ENCODE measurements around the gene FOXB2.

FOXB2 gene

DNA sequence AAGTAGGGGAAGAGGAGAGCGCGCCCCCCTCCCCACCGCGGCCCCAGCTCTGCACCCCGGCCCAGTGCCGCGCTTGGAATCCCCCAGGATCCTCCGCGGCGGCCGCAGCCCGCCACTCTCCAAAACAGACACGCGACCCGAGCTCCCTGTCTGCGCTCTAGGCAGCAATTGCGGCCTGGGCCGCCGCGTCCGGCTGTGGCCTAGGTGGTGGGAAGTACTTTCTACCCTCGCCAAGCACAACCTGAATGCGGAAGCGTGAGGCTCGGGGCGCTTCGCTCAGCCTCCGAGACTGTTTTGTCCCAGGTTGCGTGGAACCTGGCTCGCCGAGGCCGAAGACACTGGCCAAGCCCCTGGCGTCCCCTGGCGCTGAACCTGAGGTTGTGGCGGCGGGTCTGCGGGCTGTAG, 3.3 kb upstream of the FOXB2 start:
- TF ChIP-seq, protein P1, sequence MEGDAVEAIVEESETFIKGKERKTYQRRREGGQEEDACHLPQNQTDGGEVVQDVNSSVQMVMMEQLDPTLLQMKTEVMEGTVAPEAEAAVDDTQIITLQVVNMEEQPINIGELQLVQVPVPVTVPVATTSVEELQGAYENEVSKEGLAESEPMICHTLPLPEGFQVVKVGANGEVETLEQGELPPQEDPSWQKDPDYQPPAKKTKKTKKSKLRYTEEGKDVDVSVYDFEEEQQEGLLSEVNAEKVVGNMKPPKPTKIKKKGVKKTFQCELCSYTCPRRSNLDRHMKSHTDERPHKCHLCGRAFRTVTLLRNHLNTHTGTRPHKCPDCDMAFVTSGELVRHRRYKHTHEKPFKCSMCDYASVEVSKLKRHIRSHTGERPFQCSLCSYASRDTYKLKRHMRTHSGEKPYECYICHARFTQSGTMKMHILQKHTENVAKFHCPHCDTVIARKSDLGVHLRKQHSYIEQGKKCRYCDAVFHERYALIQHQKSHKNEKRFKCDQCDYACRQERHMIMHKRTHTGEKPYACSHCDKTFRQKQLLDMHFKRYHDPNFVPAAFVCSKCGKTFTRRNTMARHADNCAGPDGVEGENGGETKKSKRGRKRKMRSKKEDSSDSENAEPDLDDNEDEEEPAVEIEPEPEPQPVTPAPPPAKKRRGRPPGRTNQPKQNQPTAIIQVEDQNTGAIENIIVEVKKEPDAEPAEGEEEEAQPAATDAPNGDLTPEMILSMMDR (IDR thresholded peaks at IDR 0.05; ENCODE audit: low read depth, low read length, missing control alignments), result no peak
- H3K4me3 ChIP-seq (replicated peaks; ENCODE audit: low read depth, low read length), result no peak overlapping the region
- no peak for DNase-seq (ENCODE audit: extremely low read depth, low read depth)

GRCh38 chr9:77016526-77017504, 2.6 kb upstream of the FOXB2 start:
- no peak for DNase-seq (ENCODE audit: extremely low read depth, low read depth)
- no peak overlapping the region for H3K4me3 ChIP-seq (replicated peaks; ENCODE audit: low read depth, low read length)
- TF ChIP-seq, protein P1 (IDR thresholded peaks at IDR 0.05; ENCODE audit: low read depth, low read length, missing control alignments), result no peak

DNA sequence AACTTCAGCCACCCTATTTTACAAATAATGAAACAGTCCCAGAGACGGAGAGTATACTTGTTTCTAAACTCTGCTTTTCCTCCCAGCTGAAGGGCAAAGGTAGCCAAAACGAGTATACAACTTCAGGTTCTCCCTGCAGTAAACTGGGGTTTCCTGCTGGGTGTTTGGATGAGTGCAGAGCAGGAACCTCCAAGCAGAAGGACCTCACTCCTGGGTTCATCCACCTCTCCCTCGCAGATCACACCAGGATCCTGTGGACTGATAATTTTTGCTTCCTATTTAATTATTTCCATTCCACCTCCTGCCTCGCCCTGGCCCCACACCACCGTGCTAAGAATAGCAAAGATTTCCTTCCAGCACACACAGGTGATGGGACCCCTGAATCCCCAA, 2.0 kb upstream of the FOXB2 start:
- TF ChIP-seq, protein P1 (IDR thresholded peaks at IDR 0.05; ENCODE audit: low read depth, low read length, missing control alignments), result no peak
- no peak overlapping the region for H3K4me3 ChIP-seq (replicated peaks; ENCODE audit: low read depth, low read length)
- no peak for DNase-seq (ENCODE audit: extremely low read depth, low read depth)

DNA sequence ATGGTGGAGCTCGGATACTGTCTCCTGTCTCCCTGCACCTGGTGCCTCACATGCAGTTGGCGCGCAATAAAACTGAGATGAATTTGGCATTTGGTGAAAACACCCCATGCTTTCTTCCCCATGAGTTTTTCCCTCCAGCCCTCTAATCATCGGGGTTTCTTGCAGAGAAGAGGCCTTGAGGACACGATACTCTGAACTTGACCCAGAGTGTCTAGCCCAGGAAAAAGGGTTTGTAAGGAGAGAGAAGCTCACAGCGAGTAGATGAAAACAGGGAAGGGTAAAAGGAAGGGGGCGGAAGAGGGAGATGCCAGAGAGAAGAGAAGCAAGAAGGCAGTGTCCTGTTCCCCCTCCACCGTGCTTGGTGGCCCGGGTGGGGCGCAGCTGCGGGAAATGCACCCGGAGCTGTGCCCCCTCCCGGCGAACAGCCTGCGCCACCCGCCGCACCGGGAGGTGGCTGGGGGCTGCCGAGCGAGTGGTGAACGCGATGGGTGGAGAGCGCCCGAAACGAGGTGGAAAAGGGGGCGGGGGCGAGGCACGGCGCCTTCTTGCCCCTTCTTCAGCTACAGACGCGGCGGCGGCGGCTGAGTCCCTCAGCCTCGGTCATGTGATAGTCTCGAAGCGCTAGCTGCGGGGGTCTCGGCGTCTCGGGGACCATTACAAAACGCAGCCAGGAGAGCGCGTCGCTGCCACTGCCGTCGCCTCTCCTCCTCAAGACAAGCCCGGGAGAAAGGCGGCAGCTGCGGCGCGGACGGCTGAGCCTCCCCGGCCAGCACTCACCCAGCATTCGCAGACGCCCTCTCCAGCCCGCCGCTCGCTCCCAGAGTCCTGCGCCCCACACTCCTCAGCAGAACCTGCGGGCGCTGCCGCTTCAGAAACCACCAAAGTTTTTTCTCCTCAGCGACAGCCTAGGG, 1.1 kb upstream of the FOXB2 start:
- no peak overlapping the region for H3K4me3 ChIP-seq (replicated peaks; ENCODE audit: low read depth, low read length)
- TF ChIP-seq, protein P1 (IDR thresholded peaks at IDR 0.05; ENCODE audit: low read depth, low read length, missing control alignments), result no peak
- DNase-seq (ENCODE audit: extremely low read depth, low read depth), result no peak

DNA sequence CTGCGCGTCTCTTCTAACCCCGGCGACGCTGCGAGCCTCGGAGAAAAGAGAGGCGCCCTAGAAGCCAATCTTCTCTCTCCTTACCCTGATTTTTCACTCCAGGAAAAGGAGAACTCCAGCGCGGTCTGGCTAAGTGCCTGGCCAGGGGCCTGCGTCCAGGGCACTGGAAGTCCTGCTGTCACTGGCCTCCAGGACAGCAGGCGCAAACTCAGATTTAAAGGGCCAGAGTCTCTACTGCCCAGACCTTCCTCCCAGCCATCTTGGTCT, 553 bp upstream of the FOXB2 start:
- H3K4me3 ChIP-seq (replicated peaks; ENCODE audit: low read depth, low read length), result no peak overlapping the region
- TF ChIP-seq, protein P1 (IDR thresholded peaks at IDR 0.05; ENCODE audit: low read depth, low read length, missing control alignments), result no peak
- DNase-seq (ENCODE audit: extremely low read depth, low read depth), result no peak

DNA sequence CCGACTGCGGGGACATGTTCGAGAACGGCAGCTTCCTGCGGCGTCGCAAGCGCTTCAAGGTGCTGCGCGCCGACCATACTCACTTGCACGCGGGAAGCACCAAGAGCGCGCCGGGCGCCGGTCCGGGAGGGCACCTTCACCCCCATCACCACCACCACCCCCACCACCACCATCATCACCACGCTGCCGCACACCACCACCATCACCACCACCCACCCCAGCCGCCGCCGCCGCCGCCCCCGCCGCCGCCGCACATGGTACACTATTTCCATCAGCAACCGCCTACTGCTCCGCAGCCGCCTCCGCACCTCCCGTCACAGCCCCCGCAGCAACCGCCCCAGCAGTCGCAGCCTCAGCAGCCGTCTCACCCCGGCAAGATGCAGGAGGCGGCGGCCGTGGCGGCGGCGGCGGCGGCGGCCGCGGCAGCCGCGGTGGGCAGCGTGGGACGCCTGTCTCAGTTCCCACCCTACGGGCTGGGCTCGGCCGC, 514 bp downstream of the FOXB2 start:
- H3K4me3 ChIP-seq (replicated peaks; ENCODE audit: low read depth, low read length), result no peak overlapping the region
- DNase-seq (ENCODE audit: extremely low read depth, low read depth), result no peak
- TF ChIP-seq, protein P1 (IDR thresholded peaks at IDR 0.05; ENCODE audit: low read depth, low read length, missing control alignments), result no peak
